RWPE2 (cell line): ENCODE measurements around the gene UVRAG.

Experiments
- ATAC-seq: fragments of 200-7000 bp; cut with Tn5 transposase; 3 replicates; pipeline ENCODE4 v1.9.1; 2021; ENCODE audit warnings: low read depth
- DNase-seq: peaks from one replicate; pipeline ENCODE4 v3.0.0-alpha.2; 2020; ENCODE audit warnings: low spot score
- H3K27ac ChIP-seq: fragments of 450-650 bp; 2 replicates; pipeline ENCODE4 v1.5.1; 2017; ENCODE audit warnings: mild to moderate bottlenecking; ENCODE audit not compliant: poor library complexity, severe bottlenecking
- H3K27me3 ChIP-seq: fragments of 250-450 bp; sonication (Bioruptor Pico); 2 replicates; pipeline ENCODE4 v1.5.1; 2021; ENCODE audit warnings: mild to moderate bottlenecking, moderate library complexity; ENCODE audit not compliant: insufficient read depth, poor library complexity, severe bottlenecking
- H3K36me3 ChIP-seq: fragments of 250-450 bp; sonication (Bioruptor Pico); 2 replicates; pipeline ENCODE4 v1.5.1; 2020; ENCODE audit warnings: low read depth, mild to moderate bottlenecking, moderate library complexity
- H3K4me1 ChIP-seq: fragments of 250-450 bp; sonication (Bioruptor Pico); 2 replicates; pipeline ENCODE4 v1.5.1; 2021; ENCODE audit warnings: mild to moderate bottlenecking, moderate library complexity; ENCODE audit not compliant: insufficient read depth, poor library complexity, severe bottlenecking
- H3K4me3 ChIP-seq: fragments of 250-450 bp; sonication (Bioruptor Pico); 2 replicates; pipeline ENCODE4 v1.5.1; 2021; ENCODE audit warnings: mild to moderate bottlenecking, moderate library complexity; ENCODE audit not compliant: severe bottlenecking
- H3K9me3 ChIP-seq: fragments of 250-450 bp; sonication (Bioruptor Pico); 2 replicates; pipeline ENCODE4 v1.5.1; 2021; ENCODE audit warnings: mild to moderate bottlenecking, moderate library complexity; ENCODE audit not compliant: severe bottlenecking
- TF ChIP-seq, protein P1 (sequence below): fragments of 450-650 bp; IDR thresholded peaks from one replicate; pipeline ENCODE4 v1.5.1; 2017; ENCODE audit warnings: mild to moderate bottlenecking, moderate library complexity; ENCODE audit not compliant: poor library complexity, severe bottlenecking

UVRAG gene

DNA sequence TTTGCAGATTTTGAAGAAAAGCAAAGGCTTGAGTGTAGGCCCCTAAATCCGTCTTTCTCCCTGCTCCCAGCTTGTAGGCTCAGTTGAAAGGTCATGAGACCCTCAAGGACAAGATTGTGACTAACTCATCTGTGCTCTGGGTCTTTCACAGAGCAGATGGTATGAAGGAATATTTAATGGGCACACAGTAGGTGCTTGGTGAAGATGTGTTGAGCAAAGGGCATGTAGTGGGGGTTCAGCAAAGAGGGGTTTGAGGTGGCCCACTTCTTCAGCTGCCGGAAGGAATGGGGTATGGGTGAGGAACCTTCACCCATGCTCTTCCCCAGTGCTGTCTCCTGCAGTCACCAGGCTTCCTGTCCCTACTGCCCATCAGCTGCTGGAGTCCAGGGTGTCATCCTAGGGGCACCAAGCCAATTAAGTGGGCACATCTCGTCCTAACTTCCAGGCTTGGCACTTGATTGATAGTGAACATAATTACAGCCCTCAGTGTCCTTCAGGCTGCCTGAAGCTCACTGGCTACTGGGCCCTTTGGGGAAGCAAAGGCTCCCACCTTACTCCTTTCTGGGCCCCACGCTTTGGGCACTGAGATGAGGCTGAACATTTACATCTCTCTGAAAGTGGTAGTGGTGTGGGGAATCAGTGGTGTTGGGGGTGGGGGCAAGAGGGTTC lies 31.5 kb upstream of the UVRAG start:
- DNase-seq (no peak), ATAC-seq (no peak)
- peaks cover 9% of the 10 kb centered on the region for H3K4me1 ChIP-seq
- H3K27me3 ChIP-seq: no peaks in the 10 kb centered on the region
- no peaks in the 10 kb centered on the region for H3K36me3 ChIP-seq
- no peaks in the 10 kb centered on the region for H3K9me3 ChIP-seq
- TF ChIP-seq, protein P1, sequence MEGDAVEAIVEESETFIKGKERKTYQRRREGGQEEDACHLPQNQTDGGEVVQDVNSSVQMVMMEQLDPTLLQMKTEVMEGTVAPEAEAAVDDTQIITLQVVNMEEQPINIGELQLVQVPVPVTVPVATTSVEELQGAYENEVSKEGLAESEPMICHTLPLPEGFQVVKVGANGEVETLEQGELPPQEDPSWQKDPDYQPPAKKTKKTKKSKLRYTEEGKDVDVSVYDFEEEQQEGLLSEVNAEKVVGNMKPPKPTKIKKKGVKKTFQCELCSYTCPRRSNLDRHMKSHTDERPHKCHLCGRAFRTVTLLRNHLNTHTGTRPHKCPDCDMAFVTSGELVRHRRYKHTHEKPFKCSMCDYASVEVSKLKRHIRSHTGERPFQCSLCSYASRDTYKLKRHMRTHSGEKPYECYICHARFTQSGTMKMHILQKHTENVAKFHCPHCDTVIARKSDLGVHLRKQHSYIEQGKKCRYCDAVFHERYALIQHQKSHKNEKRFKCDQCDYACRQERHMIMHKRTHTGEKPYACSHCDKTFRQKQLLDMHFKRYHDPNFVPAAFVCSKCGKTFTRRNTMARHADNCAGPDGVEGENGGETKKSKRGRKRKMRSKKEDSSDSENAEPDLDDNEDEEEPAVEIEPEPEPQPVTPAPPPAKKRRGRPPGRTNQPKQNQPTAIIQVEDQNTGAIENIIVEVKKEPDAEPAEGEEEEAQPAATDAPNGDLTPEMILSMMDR: no peak
- no peak overlapping the region for H3K4me3 ChIP-seq
- peak overlapping the region; percentile 35 for H3K27ac ChIP-seq

DNA sequence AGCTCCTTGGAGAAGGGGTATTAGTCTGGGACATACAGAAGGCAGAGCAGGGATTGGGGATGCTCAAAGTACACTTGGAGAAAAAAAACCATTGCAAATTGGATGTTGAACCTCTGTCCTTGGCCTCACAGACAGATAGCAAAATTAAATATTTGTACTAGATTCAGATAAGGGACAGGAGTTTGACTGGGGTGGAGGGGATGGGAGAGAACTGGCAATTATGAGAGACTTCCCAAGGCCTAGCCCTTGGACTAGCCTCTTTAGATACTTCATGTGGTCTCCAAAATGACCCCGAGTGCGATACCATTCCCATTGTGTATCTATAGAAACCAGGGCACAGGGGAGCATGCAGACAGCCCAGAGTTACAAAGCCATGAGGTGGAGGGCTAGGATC lies 30.9 kb upstream of the UVRAG start:
- ATAC-seq: no peak
- Histone ChIP-seq H3K4me3 (no peak overlapping the region), H3K27me3 (no peaks in the 10 kb centered on the region), H3K9me3 (no peaks in the 10 kb centered on the region), H3K27ac (no peak overlapping the region), H3K36me3 (no peaks in the 10 kb centered on the region), H3K4me1 (peaks cover 9% of the 10 kb centered on the region)
- TF ChIP-seq, protein P1: no peak
- no peak for DNase-seq

DNA sequence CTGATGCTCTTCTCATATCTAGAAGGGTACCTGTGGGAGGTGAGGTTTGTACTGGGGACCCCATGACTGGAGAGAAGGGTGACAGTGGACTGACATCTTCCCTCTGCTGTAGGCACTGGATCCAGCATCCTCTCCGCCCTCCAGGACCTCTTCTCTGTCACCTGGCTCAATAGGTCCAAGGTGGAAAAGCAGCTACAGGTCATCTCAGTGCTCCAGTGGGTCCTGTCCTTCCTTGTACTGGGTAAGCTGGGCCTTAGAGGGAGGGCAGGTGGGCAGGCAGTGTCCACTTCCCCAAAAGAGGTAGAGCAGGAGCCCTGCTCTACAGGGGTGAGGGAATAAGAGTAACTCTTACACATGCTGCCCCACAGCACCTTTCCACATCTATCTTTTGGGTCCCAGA lies 30.5 kb upstream of the UVRAG start:
- Histone ChIP-seq H3K36me3 (no peaks in the 10 kb centered on the region), H3K27me3 (no peaks in the 10 kb centered on the region), H3K4me1 (peaks cover 9% of the 10 kb centered on the region), H3K9me3 (no peaks in the 10 kb centered on the region), H3K4me3 (no peak overlapping the region), H3K27ac (no peak overlapping the region)
- TF ChIP-seq, protein P1: no peak
- ATAC-seq (no peak), DNase-seq (no peak)

DNA sequence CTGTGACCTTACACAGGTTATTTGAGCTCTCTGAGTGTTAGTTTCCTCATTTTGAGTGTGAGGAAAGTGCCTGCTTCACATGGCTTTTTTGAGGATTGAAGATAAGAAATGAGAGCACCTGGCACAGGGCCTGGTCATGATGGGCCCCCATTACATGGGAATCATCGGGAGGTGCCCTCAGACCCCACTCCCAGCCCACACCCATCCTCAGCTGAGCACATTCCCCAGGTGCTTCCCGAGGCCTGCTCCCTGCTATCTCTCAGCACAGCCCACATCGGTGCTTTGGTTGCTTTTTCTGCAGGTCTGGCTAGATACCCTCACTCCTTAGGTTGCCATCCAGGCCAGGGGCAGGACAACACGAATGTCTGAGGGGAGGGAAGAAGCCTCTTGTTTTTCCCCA lies 29.8 kb upstream of the UVRAG start:
- Histone ChIP-seq H3K27me3 (no peaks in the 10 kb centered on the region), H3K4me1 (peaks cover 9% of the 10 kb centered on the region), H3K27ac (no peak overlapping the region), H3K4me3 (no peak overlapping the region), H3K9me3 (no peaks in the 10 kb centered on the region), H3K36me3 (no peaks in the 10 kb centered on the region)
- TF ChIP-seq, protein P1: no peak
- ATAC-seq (no peak), DNase-seq (no peak)

DNA sequence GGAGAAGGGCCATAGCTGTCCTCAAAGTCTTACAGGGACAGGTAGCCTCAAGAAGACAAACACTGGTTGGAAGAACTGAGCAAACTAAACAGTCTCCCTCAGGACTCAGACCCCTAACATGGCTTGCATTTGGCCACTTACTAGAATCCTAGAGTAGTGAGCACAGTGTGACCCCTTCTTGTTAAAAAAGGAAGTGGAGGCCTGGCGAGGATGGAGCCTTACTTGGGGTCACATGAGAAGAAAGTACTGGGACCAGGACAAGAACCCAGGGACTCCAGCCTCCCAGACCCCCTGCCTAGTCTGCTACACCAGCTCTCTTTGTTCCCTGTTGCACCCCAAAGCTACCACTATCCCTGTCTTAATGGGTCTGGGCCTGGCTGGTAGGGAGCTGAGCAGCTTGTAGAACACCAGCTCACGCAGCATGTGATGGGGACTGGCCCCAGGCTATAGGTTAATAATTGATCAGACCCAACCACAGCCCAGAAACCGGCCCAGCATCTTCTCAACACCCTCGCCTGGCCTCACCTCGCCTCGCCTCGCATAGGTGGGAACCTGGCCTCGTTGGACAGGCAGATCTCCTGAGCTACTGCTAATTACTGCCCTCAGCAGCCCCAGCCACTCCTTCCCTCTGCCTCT lies 28.8 kb upstream of the UVRAG start:
- Histone ChIP-seq H3K27ac (no peak overlapping the region), H3K27me3 (no peaks in the 10 kb centered on the region), H3K4me1 (peaks cover 9% of the 10 kb centered on the region), H3K4me3 (no peak overlapping the region), H3K9me3 (no peaks in the 10 kb centered on the region), H3K36me3 (no peaks in the 10 kb centered on the region)
- TF ChIP-seq, protein P1: no peak
- ATAC-seq (no peak), DNase-seq (no peak)
